Measurements from ENCODE around the gene OR4F17. TPM values are rescaled to one million over a fixed set of nuclear protein-coding genes. Genes with fewer than 3 reads are reported as not detected.
"Not testable (repeated sequence)": the region's sequence is repeated elsewhere in the genome, so short reads cannot be mapped to it uniquely, and the experiment has no call there.

Gene OR4F17, protein sequence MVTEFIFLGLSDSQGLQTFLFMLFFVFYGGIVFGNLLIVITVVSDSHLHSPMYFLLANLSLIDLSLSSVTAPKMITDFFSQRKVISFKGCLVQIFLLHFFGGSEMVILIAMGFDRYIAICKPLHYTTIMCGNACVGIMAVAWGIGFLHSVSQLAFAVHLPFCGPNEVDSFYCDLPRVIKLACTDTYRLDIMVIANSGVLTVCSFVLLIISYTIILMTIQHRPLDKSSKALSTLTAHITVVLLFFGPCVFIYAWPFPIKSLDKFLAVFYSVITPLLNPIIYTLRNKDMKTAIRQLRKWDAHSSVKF
- total RNA-seq (2014; rRNA removed; shearing (Covaris generic)) = not detected in 2 replicates

DNA sequence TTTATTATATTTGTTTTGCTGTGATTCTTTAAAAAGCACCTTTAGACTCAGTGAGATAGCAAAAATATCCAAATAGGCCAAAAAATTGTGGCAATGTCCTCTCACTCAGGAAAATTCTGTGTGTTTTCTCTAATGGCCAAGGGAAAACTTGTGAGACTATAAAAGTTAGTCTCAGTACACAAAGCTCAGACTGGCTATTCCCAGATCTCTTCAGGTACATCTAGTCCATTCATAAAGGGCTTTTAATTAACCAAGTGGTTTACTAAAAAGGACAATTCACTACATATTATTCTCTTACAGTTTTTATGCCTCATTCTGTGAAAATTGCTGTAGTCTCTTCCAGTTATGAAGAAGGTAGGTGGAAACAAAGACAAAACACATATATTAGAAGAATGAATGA, at the start of gene OR4F17:
OR4F17 (plus strand) TSS at position 301 of the 400 bp plus-strand sequence. CDS start 3,575 bp downstream, outside the sequence.
- DNase-seq (ENCODE audit: low spot score) = not testable (repeated sequence)

DNA sequence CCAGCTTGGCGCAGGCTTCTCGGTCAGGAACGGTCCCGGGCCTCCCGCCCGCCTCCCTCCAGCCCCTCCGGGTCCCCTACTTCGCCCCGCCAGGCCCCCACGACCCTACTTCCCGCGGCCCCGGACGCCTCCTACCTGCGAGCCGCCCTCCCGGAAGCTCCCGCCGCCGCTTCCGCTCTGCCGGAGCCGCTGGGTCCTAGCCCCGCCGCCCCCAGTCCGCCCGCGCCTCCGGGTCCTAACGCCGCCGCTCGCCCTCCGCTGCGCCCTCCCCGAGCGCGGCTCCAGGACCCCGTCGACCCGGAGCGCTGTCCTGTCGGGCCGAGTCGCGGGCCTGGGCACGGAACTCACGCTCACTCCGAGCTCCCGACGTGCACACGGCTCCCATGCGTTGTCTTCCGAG, 36.1 kb upstream of the OR4F17 start:
- DNase-seq (ENCODE audit: low spot score) = not testable (repeated sequence)

DNA sequence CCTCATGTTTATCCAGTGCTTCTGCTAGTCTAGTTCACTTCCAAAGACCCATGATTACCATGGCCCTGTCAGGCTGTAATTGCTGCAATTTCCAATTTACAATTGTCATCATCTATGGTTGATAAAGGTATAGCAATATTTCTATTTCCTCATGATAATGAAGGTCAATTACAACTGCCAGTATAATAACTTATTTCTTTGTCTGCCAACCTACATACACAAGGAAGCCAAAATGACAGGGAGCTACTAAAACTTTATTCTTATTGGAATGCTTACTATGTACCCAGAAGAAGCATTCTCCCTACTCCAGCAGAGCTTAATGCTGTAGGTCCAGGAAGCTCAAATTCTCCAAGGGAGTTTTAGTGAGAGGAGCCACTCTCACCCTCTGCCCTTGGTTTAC, 24.0 kb upstream of the OR4F17 start:
- not testable (repeated sequence) for DNase-seq (ENCODE audit: low spot score)

DNA sequence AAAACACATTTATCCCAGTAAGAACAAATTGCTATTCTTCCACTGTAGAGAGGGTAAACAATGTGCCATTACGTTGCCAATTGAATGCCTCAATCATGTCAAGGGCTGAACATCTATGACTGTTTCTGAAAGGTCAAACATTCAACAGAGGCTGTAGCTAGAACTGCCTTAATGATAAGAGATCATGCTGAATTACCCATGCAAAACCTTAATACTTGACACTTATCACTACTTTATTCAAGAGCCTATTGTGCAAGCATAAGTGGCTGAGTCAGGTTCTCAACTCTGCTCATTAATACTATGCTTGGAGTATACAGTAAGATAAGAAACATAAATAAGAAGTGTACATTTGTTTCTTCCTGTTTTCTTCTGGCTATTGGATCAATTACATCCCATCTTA, 23.3 kb upstream of the OR4F17 start:
- not testable (repeated sequence) for DNase-seq (ENCODE audit: low spot score)

DNA sequence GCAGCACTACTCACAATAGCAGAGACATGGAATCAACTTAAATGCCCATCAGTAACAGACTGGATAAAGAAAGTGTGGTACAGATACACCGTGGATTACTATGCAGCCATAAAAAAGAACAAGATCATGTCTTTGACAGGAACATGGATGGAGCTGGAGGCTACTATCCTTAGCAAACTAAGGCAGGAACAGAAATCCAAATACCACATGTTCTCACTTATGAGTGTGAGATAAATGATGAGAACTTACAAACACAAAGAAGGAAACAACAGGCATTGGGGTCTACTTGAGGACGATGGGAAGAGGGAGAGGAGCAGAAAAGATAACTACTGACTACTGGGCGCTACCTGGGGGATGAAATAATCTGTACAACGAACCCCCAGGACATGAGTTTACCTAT, 16.2 kb upstream of the OR4F17 start:
- DNase-seq (ENCODE audit: low spot score) = not testable (repeated sequence)

DNA sequence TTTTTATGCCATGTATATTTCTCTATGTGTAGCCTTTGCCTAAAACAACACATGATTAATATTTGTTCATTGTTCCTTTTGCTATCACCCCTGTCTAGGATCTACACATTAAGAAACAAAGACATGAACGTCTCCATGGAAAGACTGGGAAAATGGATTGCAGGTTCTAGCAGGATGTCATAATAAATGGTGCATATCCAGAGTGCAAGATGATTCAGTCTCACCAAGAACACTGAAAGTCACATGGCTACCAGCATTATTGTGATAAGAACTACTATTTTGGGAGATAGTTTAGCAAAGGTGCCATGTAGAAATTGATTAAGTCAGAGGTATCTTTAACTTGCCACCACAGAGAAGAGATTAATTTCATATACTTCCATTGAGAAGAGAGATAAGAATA, 12.1 kb upstream of the OR4F17 start:
- DNase-seq (ENCODE audit: low spot score) = not testable (repeated sequence)

DNA sequence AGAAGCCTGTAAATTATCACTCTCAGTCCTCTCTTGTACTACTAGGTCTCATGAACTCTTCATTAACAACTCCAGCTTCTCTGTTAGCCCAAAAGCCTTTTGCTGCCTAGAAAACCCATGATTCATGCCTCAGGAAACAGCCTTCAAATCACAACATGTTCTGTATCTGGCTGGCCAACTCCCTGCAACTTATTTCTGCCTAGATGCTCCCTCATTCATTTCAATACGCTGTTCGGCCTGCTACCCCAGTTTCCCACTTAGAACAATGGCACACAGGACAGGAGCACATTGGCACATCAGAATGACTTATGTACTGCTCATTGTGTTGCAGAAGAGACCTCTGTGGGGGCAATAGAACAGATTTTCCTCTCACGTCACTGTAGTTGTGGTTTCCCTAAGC, 9.3 kb upstream of the OR4F17 start:
- not testable (repeated sequence) for DNase-seq (ENCODE audit: low spot score)

DNA sequence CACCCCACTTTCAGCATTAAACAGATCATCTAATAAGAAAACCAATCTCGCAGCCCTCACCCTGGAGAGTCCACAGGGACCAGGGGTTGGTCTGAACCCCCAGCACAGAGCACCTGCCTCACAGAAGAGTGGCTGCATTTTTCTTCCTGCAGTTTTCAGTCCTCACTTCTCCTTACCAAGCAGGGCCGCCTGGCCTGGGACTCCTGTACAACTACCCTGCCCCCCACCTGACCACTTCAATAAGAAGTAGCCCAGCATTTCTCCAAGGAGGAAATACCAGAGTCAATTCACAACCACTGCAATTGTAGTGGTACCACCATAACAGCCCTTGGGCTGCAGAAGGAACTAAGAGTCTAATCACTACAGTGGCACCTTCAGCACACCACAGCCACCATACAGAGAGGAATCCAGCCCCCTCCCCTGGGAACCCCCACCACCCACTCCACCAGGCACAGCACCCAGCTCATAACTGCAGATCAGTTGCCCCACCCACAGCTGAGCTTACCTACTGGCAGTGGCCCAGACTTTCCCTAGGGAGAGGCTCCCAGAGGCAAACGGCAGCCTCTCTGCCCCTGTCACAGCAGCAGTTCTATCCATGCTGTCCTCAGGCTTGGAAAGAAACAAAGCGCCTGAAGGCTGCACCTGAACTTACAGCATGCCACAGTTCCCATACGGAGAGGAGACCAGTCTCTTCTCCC, 13.7 kb downstream of the OR4F17 start:
- DNase-seq (ENCODE audit: low spot score) = not testable (repeated sequence)

Other genes with a start within 250 kb of the OR4F17 start
- gene PLPP2, start 184.3 kb downstream of the OR4F17 start, total RNA-seq (2014; rRNA removed; shearing (Covaris generic)) = 226 and 231 TPM in 2 replicates
- gene MIER2, start 237.7 kb downstream of the OR4F17 start, total RNA-seq (2014; rRNA removed; shearing (Covaris generic)) = 20.8 and 29.8 TPM in 2 replicates